Activated naive CD8-positive, alpha-beta T cell treated with anti-CD3 and anti-CD28 coated beads, Interleukin-2, amount 10 ng/mL, durations not matched to agents 7 days and 5 days (primary cell): Measurements from ENCODE around the gene SERPINB12. TPM values are rescaled to one million over a fixed set of nuclear protein-coding genes. Genes with fewer than 3 reads are reported as not detected.

Experiments used
- ATAC-seq: fragments of 150-1000 bp; cut with Tn5 transposase; one replicate; pipeline ENCODE4 v1.10.0; 2021; ENCODE audit warnings: low read depth, moderate library complexity
- POLR2A ChIA-PET: fragments of 350-600 bp; sonication (Branson Sonifier 250); formaldehyde crosslinking; loops from one replicate; lab custom pipeline; 2021; ENCODE audit warnings: antibody characterized with exemption; lab: Charles Lee
- DNase-seq: peaks from one replicate; pipeline ENCODE4 v3.0.0; 2021
- H3K27ac Mint-ChIP-seq: one replicate; pipeline ENCODE4 v1.8.0; 2022; ENCODE audit warnings: mild to moderate bottlenecking, mixed read lengths
- H3K27me3 Mint-ChIP-seq: one replicate; pipeline ENCODE4 v1.8.0; 2022; ENCODE audit warnings: mild to moderate bottlenecking, moderate library complexity, mixed read lengths
- H3K36me3 Mint-ChIP-seq: one replicate; pipeline ENCODE4 v1.8.0; 2021; ENCODE audit warnings: mild to moderate bottlenecking, mixed read lengths
- H3K4me1 Mint-ChIP-seq: one replicate; pipeline ENCODE4 v1.8.0; 2021; ENCODE audit warnings: mixed read lengths
- H3K4me3 Mint-ChIP-seq: one replicate; pipeline ENCODE4 v1.8.0; 2022; ENCODE audit warnings: mild to moderate bottlenecking, moderate library complexity, mixed read lengths
- H3K9me3 Mint-ChIP-seq: one replicate; pipeline ENCODE4 v1.8.0; 2021; ENCODE audit warnings: mixed read lengths
- total RNA-seq, 2 experiments: library from RNA; stranded (reverse); gene quantifications; one replicate each; pipeline ENCODE4 v1.2.3, GENCODE V29; 2021

The SERPINB12 gene
- total RNA-seq, 2 experiments from 2014 or later, result not detected

GRCh38 chr18:63562284-63562683 lies 20.1 kb downstream of the SERPINB12 start:
- Mint-ChIP-seq H3K27ac (no peak overlapping the region), H3K27me3 (peaks cover 10% of the 10 kb centered on the region)
- no peak for ATAC-seq

GRCh38 chr18:63564021-63564420 lies 21.9 kb downstream of the SERPINB12 start:
- POLR2A ChIA-PET, result no interaction called here
- no peaks in the 10 kb centered on the region for H3K9me3 Mint-ChIP-seq
- no peaks in the 10 kb centered on the region for H3K36me3 Mint-ChIP-seq
- peaks cover 14% of the 10 kb centered on the region for H3K27me3 Mint-ChIP-seq
- H3K4me1 Mint-ChIP-seq, result no peaks in the 10 kb centered on the region
- H3K27ac Mint-ChIP-seq, result no peak overlapping the region
- ATAC-seq (no peak), DNase-seq (no peak)
- H3K4me3 Mint-ChIP-seq, result no peak overlapping the region

More at GRCh38 chr18:63562284-63562683, 20.1 kb downstream of the SERPINB12 start:
- no peak overlapping the region for H3K4me3 Mint-ChIP-seq
- no peaks in the 10 kb centered on the region for H3K9me3 Mint-ChIP-seq
- no peaks in the 10 kb centered on the region for H3K36me3 Mint-ChIP-seq
- no peak for DNase-seq
- no peaks in the 10 kb centered on the region for H3K4me1 Mint-ChIP-seq
- POLR2A ChIA-PET, result no interaction called here

GRCh38 chr18:63564561-63564960 lies 22.4 kb downstream of the SERPINB12 start:
- no peak overlapping the region for H3K4me3 Mint-ChIP-seq
- H3K27ac Mint-ChIP-seq, result no peak overlapping the region
- H3K27me3 Mint-ChIP-seq, result peaks cover 14% of the 10 kb centered on the region
- no peaks in the 10 kb centered on the region for H3K4me1 Mint-ChIP-seq
- POLR2A ChIA-PET, result no interaction called here
- no peaks in the 10 kb centered on the region for H3K36me3 Mint-ChIP-seq
- ATAC-seq (no peak), DNase-seq (no peak)
- H3K9me3 Mint-ChIP-seq, result no peaks in the 10 kb centered on the region

- ATAC-seq (no peak), DNase-seq (no peak)
- Mint-ChIP-seq H3K36me3 (no peaks in the 10 kb centered on the region), H3K27ac (no peak overlapping the region), H3K27me3 (peaks cover 21% of the 10 kb centered on the region), H3K4me3 (no peak overlapping the region), H3K4me1 (no peaks in the 10 kb centered on the region), H3K9me3 (no peaks in the 10 kb centered on the region)
- POLR2A ChIA-PET, result no interaction called here
Measured at GRCh38 chr18:63567276-63567675, 25.1 kb downstream of the SERPINB12 start.

GRCh38 chr18:63567825-63568224 lies 25.7 kb downstream of the SERPINB12 start:
- no peak overlapping the region for H3K4me3 Mint-ChIP-seq
- H3K4me1 Mint-ChIP-seq, result no peaks in the 10 kb centered on the region
- no peaks in the 10 kb centered on the region for H3K9me3 Mint-ChIP-seq
- POLR2A ChIA-PET, result no interaction called here
- DNase-seq, result no peak
- H3K27me3 Mint-ChIP-seq, result peaks cover 21% of the 10 kb centered on the region
- ATAC-seq, result no peak
- H3K36me3 Mint-ChIP-seq, result no peaks in the 10 kb centered on the region
- H3K27ac Mint-ChIP-seq, result no peak overlapping the region

- no peaks in the 10 kb centered on the region for H3K4me1 Mint-ChIP-seq
- POLR2A ChIA-PET, result no interaction called here
- no peaks in the 10 kb centered on the region for H3K36me3 Mint-ChIP-seq
- DNase-seq (no peak), ATAC-seq (no peak)
- no peak overlapping the region for H3K27ac Mint-ChIP-seq
- no peaks in the 10 kb centered on the region for H3K9me3 Mint-ChIP-seq
- H3K4me3 Mint-ChIP-seq, result no peak overlapping the region
- H3K27me3 Mint-ChIP-seq, result peaks cover 18% of the 10 kb centered on the region
Measured at GRCh38 chr18:63570721-63571120, 28.6 kb downstream of the SERPINB12 start.

GRCh38 chr18:63575681-63576080 lies 33.5 kb downstream of the SERPINB12 start:
- no peaks in the 10 kb centered on the region for H3K9me3 Mint-ChIP-seq
- peaks cover 2% of the 10 kb centered on the region for H3K4me1 Mint-ChIP-seq
- POLR2A ChIA-PET, result no interaction called here
- ATAC-seq (no peak), DNase-seq (no peak)
- no peak overlapping the region for H3K27ac Mint-ChIP-seq
- H3K27me3 Mint-ChIP-seq, result peaks cover 26% of the 10 kb centered on the region
- H3K36me3 Mint-ChIP-seq, result no peaks in the 10 kb centered on the region
- H3K4me3 Mint-ChIP-seq, result no peak overlapping the region

- Mint-ChIP-seq H3K27me3 (peaks cover 19% of the 10 kb centered on the region), H3K27ac (no peak overlapping the region), H3K36me3 (no peaks in the 10 kb centered on the region), H3K4me1 (peaks cover 2% of the 10 kb centered on the region), H3K9me3 (no peaks in the 10 kb centered on the region), H3K4me3 (no peak overlapping the region)
- DNase-seq, result no peak
- ATAC-seq, result no peak
- POLR2A ChIA-PET, result no interaction called here
Measured at GRCh38 chr18:63578357-63578958, 36.3 kb downstream of the SERPINB12 start.

- no peaks in the 10 kb centered on the region for H3K9me3 Mint-ChIP-seq
- peaks cover 17% of the 10 kb centered on the region for H3K27me3 Mint-ChIP-seq
- ATAC-seq, result no peak
- no peak overlapping the region for H3K27ac Mint-ChIP-seq
- H3K4me1 Mint-ChIP-seq, result peaks cover 2% of the 10 kb centered on the region
- POLR2A ChIA-PET, result no interaction called here
- no peaks in the 10 kb centered on the region for H3K36me3 Mint-ChIP-seq
- H3K4me3 Mint-ChIP-seq, result no peak overlapping the region
- DNase-seq, result no peak
Measured at GRCh38 chr18:63579616-63580015, 37.4 kb downstream of the SERPINB12 start.

- H3K36me3 Mint-ChIP-seq, result no peaks in the 10 kb centered on the region
Measured at GRCh38 chr18:63585988-63586387, 43.8 kb downstream of the SERPINB12 start.

GRCh38 chr18:63586431-63586830 lies 44.3 kb downstream of the SERPINB12 start:
- peaks cover 2% of the 10 kb centered on the region for H3K27me3 Mint-ChIP-seq
- no peak overlapping the region for H3K27ac Mint-ChIP-seq
- H3K4me1 Mint-ChIP-seq, result no peaks in the 10 kb centered on the region
- ATAC-seq (no peak), DNase-seq (no peak)
- H3K36me3 Mint-ChIP-seq, result no peaks in the 10 kb centered on the region
- no peaks in the 10 kb centered on the region for H3K9me3 Mint-ChIP-seq
- POLR2A ChIA-PET, result no interaction called here
- H3K4me3 Mint-ChIP-seq, result no peak overlapping the region

More at GRCh38 chr18:63585988-63586387, 43.8 kb downstream of the SERPINB12 start:
- Mint-ChIP-seq H3K27me3 (peaks cover 2% of the 10 kb centered on the region), H3K4me1 (no peaks in the 10 kb centered on the region), H3K27ac (no peak overlapping the region), H3K9me3 (no peaks in the 10 kb centered on the region), H3K4me3 (no peak overlapping the region)
- ATAC-seq (no peak), DNase-seq (no peak)
- POLR2A ChIA-PET, result no interaction called here

GRCh38 chr18:63586966-63587365 lies 44.8 kb downstream of the SERPINB12 start, which contains the start of gene SERPINB13:
TSS of gene SERPINB13 (plus strand) at chr18:63587343. CDS start at chr18:63588668, 1,325 bp downstream.
- POLR2A ChIA-PET, result no interaction called here
- H3K4me3 Mint-ChIP-seq, result no peak within 1 kb of the TSS
- no peaks in the 10 kb centered on the region for H3K4me1 Mint-ChIP-seq
- DNase-seq (no peak), ATAC-seq (no peak)
- no peaks in the 10 kb centered on the region for H3K9me3 Mint-ChIP-seq
- H3K27ac Mint-ChIP-seq, result no peak within 1 kb of the TSS
- no peaks in the 10 kb centered on the region for H3K36me3 Mint-ChIP-seq
- H3K27me3 Mint-ChIP-seq, result peaks cover 4% of the 10 kb centered on the region

- Mint-ChIP-seq H3K9me3 (no peaks in the 10 kb centered on the region), H3K36me3 (no peaks in the 10 kb centered on the region), H3K27ac (no peak overlapping the region), H3K4me3 (no peak overlapping the region), H3K4me1 (no peaks in the 10 kb centered on the region), H3K27me3 (peaks cover 4% of the 10 kb centered on the region)
- POLR2A ChIA-PET, result no interaction called here
- DNase-seq, result no peak
- no peak for ATAC-seq
Measured at GRCh38 chr18:63588909-63589308, 46.7 kb downstream of the SERPINB12 start.

GRCh38 chr18:63590373-63590772 lies 48.2 kb downstream of the SERPINB12 start:
- Mint-ChIP-seq H3K9me3 (no peaks in the 10 kb centered on the region), H3K4me3 (no peak overlapping the region), H3K27ac (no peak overlapping the region), H3K27me3 (peaks cover 4% of the 10 kb centered on the region), H3K36me3 (no peaks in the 10 kb centered on the region), H3K4me1 (no peaks in the 10 kb centered on the region)
- POLR2A ChIA-PET, result no interaction called here
- ATAC-seq (no peak), DNase-seq (no peak)
